K562 (cell line): ENCODE measurements around the gene TMOD2. TPM values are rescaled to one million over a fixed set of nuclear protein-coding genes. Genes with fewer than 3 reads are reported as not detected.

Experiments used
- ASH1L ChIP-seq: fragments of 450-650 bp; IDR thresholded peaks from 2 replicates; pipeline ENCODE4 v1.6.1; 2018; ENCODE audit warnings: borderline replicate concordance, mild to moderate bottlenecking, low read depth; ENCODE audit not compliant: partially characterized antibody
- BCOR ChIP-seq: fragments of 450-650 bp; IDR thresholded peaks from 2 replicates; pipeline ENCODE4 v1.6.1; 2016
- CBFA2T2 ChIP-seq: fragments of 450-650 bp; conservative IDR thresholded peaks from 2 replicates; pipeline ENCODE4 v1.6.1; 2017; ENCODE audit warnings: mild to moderate bottlenecking
- GTF2F1 ChIP-seq: IDR thresholded peaks from 2 replicates; pipeline ENCODE4 v1.6.1; 2011; ENCODE audit warnings: low read depth, low read length, improper control_type of control experiment
- HNRNPUL1 ChIP-seq: fragments of 200-400 bp; formaldehyde crosslinking; IDR thresholded peaks from 2 replicates; pipeline ENCODE4 v1.6.1; 2017; ENCODE audit warnings: low read length
- KAT7 ChIP-seq: sonication (generic); formaldehyde crosslinking; IDR thresholded peaks from 2 replicates; pipeline ENCODE4 v1.8.0; 2022; ENCODE audit warnings: missing genetic modification reagents, mild to moderate bottlenecking, borderline replicate concordance
- KLF16 ChIP-seq: IDR thresholded peaks from 2 replicates; pipeline ENCODE4 v1.6.1; 2016; ENCODE audit warnings: antibody characterized with exemption
- MYNN ChIP-seq, 2 experiments: sonication (generic); formaldehyde crosslinking in 1 of 2; IDR thresholded peaks; 2 replicates each; pipeline versions ENCODE4 v1.5.0 to v1.6.1; 2016 to 2020; ENCODE audit warnings: antibody characterized with exemption in 1 of 2, missing genetic modification reagents in 1 of 2
- TAF15 ChIP-seq: fragments of 200-400 bp; formaldehyde crosslinking; IDR thresholded peaks from 2 replicates; pipeline ENCODE4 v1.6.1; 2017; ENCODE audit warnings: mild to moderate bottlenecking, low read depth, low read length, moderate library complexity
- TCF3 ChIP-seq: sonication (generic); formaldehyde crosslinking; IDR thresholded peaks from 2 replicates; pipeline ENCODE4 v1.4.0; 2020; ENCODE audit warnings: mild to moderate bottlenecking, missing genetic modification reagents
- TEAD2 ChIP-seq: fragments of 450-650 bp; IDR thresholded peaks from 2 replicates; pipeline ENCODE4 v1.6.1; 2016; ENCODE audit warnings: missing genetic modification characterization, control low read depth, missing compliant biosample characterization
- YY1 ChIP-seq, 3 experiments: IDR thresholded peaks; 2 replicates each; pipeline ENCODE4 v1.6.1; 2011; ENCODE audit warnings: low read length in 2 of 3, mild to moderate bottlenecking in 2 of 3, moderate library complexity in 2 of 3, borderline replicate concordance in 1 of 3, control low read depth in 1 of 3, low read depth in 1 of 3; ENCODE audit not compliant: insufficient read depth in 3 of 3, insufficient replicate concordance in 2 of 3, control insufficient read depth in 1 of 3, insufficient read length in 1 of 3; ENCODE audit errors: extremely low read depth in 1 of 3
- ZFPM2 ChIP-seq: fragments of 250-450 bp; sonication (Bioruptor Pico); IDR thresholded peaks from 2 replicates; pipeline ENCODE4 v1.5.1; 2022; ENCODE audit warnings: mild to moderate bottlenecking
- ZNF324 ChIP-seq: fragments of 250-450 bp; sonication (Bioruptor Pico); IDR thresholded peaks from 2 replicates; pipeline ENCODE4 v1.4.0; 2020; ENCODE audit warnings: mild to moderate bottlenecking
- ZNF347 ChIP-seq: fragments of 450-650 bp; formaldehyde crosslinking; IDR thresholded peaks from 2 replicates; pipeline ENCODE4 v1.4.0; 2020; ENCODE audit warnings: low read depth, mild to moderate bottlenecking, moderate library complexity
- polyA plus RNA-seq, 8 experiments: library from polyadenylated mRNA; depleted of rRNA in 4 of 8; stranded (reverse) in 5 of 8; unstranded in 3 of 8; fragments of >200 nt; fragmentation: Nextera tagmentation in 2 of 8; fragmentation: Illumina TruSeq in 1 of 8; extraction: Ambion mirVana in 2 of 8; extraction: Trizol in 1 of 8; gene quantifications; 2 replicates each; pipeline versions ENCODE4 v1.2.1 to v1.2.3, GENCODE V29; 2011 to 2014; ENCODE audit warnings: inconsistent platforms in 1 of 8, missing spikeins in 1 of 8
- total RNA-seq, 7 experiments: library from RNA; depleted of rRNA in 6 of 7; stranded (reverse); fragments of >200 nt in 6 of 7; fragmentation: Illumina TruSeq in 2 of 7; extraction: Trizol in 2 of 7; gene quantifications; 2 replicates each; pipeline versions ENCODE4 v1.2.1 to v1.2.3, GENCODE V29; 2011 to 2021; ENCODE audit warnings: low replicate concordance in 1 of 7
- TF ChIP-seq, protein P1 (sequence below), 2 experiments: fragments of 450-650 bp; formaldehyde crosslinking in 1 of 2; IDR thresholded peaks; 2 replicates each; pipeline versions ENCODE4 v1.4.0 to v1.6.1; 2014 to 2020; ENCODE audit warnings: mild to moderate bottlenecking in 2 of 2, borderline replicate concordance in 1 of 2, low read depth in 1 of 2
- TF ChIP-seq, protein P2 (sequence below): fragments of 450-650 bp; formaldehyde crosslinking; IDR thresholded peaks from 2 replicates; pipeline ENCODE4 v1.4.0; 2022; ENCODE audit warnings: mild to moderate bottlenecking, moderate library complexity
- TF ChIP-seq, protein P3 (sequence below): fragments of 250-450 bp; sonication (Bioruptor Pico); IDR thresholded peaks from 2 replicates; pipeline ENCODE4 v1.8.0; 2021; ENCODE audit warnings: borderline replicate concordance, mild to moderate bottlenecking, moderate library complexity; ENCODE audit not compliant: poor library complexity, severe bottlenecking

Gene TMOD2
- total and polyA plus RNA-seq, 9 of the 15 experiments (the other 6 are each of a cell fraction or from before 2014, with no cell fraction given): 0.49 to 3.8 (median 3.0) TPM

DNA sequence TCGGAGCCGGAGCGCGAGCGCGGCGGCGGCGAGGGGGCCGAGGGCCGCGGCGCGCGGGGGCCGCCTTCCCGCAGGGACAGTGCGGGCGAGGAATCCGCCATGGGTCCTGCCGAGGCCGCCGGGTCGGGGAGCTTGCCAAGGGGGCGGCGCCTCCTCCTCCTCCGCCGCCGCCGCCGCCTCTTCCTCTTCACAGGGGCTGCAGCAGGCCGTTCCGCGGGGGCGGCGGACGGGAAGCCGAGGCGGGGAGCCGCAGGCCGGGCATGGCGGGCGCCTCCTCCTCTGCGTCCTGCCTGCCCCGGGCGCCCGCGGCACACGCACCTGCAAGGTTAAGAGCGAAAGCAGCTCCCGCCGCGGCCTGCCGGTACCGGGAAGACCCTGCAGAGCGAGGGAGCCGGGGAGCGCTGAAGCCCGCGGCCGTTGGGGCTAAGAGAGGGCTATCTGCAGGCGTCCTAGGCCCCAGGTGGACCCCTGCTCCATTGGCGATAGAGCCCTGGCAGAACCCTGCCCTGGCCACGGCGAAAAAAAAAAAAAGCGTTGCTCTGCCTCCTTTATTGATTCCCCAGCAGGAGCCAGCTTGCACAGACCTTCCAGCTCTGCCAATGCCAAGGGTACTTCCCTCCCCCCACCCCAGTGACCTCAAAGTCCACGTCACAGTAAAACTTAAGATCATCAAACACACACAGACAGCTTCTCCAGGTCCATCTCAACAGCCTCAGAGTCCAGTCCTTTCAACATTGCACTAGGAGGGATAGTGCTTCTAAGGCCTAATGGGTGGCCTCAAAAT, 13.7 kb upstream of the TMOD2 start, which contains the start of gene LYSMD2 (continued):
- TF ChIP-seq HNRNPUL1 (no peak), TAF15 (no peak), TEAD2 (tag) (no peak), ZNF347 (no peak), TCF3 (CRISPR knock-in tag) (no peak), BCOR (no peak), YY1 (IDR thresholded peaks at IDR 0.05; ENCODE audit: borderline replicate concordance in 1 of 3, control insufficient read depth in 1 of 3, extremely low read depth in 1 of 3, insufficient read depth in 3 of 3, insufficient read length in 1 of 3, insufficient replicate concordance in 2 of 3, low read depth in 1 of 3, low read length in 2 of 3) (peak in 2 of 3 experiments; percentile 70 to 81), KAT7 (CRISPR knock-in tag) (0 out of 2 replicates have a peak, but pooled peaks have one; percentile 30), MYNN (IDR thresholded peaks at IDR 0.05) (no peak), MYNN (CRISPR knock-in tag; IDR thresholded peaks at IDR 0.05) (no peak), ZNF324 (CRISPR knock-in tag) (no peak), CBFA2T2 (no peak), ZFPM2 (no peak), GTF2F1 (no peak), KLF16 (no peak), ASH1L (no peak)
- TF ChIP-seq, protein P1, sequence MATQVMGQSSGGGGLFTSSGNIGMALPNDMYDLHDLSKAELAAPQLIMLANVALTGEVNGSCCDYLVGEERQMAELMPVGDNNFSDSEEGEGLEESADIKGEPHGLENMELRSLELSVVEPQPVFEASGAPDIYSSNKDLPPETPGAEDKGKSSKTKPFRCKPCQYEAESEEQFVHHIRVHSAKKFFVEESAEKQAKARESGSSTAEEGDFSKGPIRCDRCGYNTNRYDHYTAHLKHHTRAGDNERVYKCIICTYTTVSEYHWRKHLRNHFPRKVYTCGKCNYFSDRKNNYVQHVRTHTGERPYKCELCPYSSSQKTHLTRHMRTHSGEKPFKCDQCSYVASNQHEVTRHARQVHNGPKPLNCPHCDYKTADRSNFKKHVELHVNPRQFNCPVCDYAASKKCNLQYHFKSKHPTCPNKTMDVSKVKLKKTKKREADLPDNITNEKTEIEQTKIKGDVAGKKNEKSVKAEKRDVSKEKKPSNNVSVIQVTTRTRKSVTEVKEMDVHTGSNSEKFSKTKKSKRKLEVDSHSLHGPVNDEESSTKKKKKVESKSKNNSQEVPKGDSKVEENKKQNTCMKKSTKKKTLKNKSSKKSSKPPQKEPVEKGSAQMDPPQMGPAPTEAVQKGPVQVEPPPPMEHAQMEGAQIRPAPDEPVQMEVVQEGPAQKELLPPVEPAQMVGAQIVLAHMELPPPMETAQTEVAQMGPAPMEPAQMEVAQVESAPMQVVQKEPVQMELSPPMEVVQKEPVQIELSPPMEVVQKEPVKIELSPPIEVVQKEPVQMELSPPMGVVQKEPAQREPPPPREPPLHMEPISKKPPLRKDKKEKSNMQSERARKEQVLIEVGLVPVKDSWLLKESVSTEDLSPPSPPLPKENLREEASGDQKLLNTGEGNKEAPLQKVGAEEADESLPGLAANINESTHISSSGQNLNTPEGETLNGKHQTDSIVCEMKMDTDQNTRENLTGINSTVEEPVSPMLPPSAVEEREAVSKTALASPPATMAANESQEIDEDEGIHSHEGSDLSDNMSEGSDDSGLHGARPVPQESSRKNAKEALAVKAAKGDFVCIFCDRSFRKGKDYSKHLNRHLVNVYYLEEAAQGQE (IDR thresholded peaks at IDR 0.05; ENCODE audit: borderline replicate concordance): 0 out of 2 replicates have a peak, but pooled peaks have one; percentile 9
- TF ChIP-seq, protein P1 (CRISPR knock-in tag; IDR thresholded peaks at IDR 0.05; ENCODE audit: low read depth): no peak; the same call in 1 of the 2 replicates
- TF ChIP-seq, protein P2, sequence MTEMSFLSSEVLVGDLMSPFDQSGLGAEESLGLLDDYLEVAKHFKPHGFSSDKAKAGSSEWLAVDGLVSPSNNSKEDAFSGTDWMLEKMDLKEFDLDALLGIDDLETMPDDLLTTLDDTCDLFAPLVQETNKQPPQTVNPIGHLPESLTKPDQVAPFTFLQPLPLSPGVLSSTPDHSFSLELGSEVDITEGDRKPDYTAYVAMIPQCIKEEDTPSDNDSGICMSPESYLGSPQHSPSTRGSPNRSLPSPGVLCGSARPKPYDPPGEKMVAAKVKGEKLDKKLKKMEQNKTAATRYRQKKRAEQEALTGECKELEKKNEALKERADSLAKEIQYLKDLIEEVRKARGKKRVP (CRISPR knock-in tag): no peak
- TF ChIP-seq, protein P3, sequence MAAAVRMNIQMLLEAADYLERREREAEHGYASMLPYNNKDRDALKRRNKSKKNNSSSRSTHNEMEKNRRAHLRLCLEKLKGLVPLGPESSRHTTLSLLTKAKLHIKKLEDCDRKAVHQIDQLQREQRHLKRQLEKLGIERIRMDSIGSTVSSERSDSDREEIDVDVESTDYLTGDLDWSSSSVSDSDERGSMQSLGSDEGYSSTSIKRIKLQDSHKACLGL (CRISPR knock-in tag): no peak
